22Rv1 (cell line): ENCODE data around the gene PRICKLE1.

ENCODE experiments used
- H3K27ac ChIP-seq: fragments of 450-650 bp; 2 replicates; pipeline ENCODE4 v1.5.1; 2017
- ZFX ChIP-seq: fragments of 450-650 bp; IDR thresholded peaks from 2 replicates; pipeline ENCODE4 v1.6.1; 2017; ENCODE audit warnings: antibody characterized with exemption, borderline replicate concordance
- TF ChIP-seq, protein P1 (sequence below): fragments of 450-650 bp; IDR thresholded peaks from 2 replicates; pipeline ENCODE4 v1.5.1; 2017; ENCODE audit warnings: mild to moderate bottlenecking

PRICKLE1 gene

DNA sequence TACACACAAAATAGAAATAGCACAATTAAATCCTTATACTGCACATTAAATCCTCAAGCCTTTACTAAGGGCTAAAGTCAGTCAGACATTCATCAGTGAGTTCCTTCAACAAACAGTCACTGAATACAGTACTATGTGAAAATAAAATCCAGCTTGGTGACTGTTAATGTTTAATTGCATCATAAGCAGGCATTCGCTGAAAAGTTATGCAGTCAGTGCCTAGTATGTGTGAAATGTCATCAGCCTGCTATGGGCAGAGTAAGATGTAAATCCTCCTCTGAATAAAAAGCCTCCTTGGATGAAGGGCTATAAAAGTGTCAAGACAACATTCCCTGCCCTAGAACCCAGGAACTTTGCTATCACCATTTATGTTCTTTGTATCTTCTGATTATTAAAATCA lies 116.4 kb downstream of the PRICKLE1 start:
- H3K27ac ChIP-seq = no peak overlapping the region
- TF ChIP-seq ZFX = no peak
- TF ChIP-seq, protein P1, sequence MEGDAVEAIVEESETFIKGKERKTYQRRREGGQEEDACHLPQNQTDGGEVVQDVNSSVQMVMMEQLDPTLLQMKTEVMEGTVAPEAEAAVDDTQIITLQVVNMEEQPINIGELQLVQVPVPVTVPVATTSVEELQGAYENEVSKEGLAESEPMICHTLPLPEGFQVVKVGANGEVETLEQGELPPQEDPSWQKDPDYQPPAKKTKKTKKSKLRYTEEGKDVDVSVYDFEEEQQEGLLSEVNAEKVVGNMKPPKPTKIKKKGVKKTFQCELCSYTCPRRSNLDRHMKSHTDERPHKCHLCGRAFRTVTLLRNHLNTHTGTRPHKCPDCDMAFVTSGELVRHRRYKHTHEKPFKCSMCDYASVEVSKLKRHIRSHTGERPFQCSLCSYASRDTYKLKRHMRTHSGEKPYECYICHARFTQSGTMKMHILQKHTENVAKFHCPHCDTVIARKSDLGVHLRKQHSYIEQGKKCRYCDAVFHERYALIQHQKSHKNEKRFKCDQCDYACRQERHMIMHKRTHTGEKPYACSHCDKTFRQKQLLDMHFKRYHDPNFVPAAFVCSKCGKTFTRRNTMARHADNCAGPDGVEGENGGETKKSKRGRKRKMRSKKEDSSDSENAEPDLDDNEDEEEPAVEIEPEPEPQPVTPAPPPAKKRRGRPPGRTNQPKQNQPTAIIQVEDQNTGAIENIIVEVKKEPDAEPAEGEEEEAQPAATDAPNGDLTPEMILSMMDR = no peak

DNA sequence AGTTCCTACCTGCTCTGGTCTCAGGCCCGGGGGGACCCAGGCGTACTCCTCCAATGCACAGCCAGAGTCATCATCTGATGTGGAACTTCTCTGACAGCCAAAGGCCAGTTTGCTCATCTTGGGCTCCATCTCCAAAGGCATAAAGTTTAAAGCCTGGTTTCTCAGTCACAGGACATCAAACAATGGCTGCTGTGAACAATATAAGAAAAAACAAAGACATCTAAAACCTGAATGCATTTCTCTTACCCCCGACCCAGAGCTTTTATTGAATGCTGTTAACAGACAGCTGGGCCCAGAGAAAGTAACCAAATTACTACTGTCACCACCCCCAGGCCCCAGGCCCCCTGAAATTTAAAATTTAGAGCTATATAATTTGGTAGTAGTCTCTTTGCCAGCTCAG lies 117.2 kb downstream of the PRICKLE1 start:
- TF ChIP-seq, protein P1 = no peak
- no peak for TF ChIP-seq ZFX
- H3K27ac ChIP-seq = no peak overlapping the region

DNA sequence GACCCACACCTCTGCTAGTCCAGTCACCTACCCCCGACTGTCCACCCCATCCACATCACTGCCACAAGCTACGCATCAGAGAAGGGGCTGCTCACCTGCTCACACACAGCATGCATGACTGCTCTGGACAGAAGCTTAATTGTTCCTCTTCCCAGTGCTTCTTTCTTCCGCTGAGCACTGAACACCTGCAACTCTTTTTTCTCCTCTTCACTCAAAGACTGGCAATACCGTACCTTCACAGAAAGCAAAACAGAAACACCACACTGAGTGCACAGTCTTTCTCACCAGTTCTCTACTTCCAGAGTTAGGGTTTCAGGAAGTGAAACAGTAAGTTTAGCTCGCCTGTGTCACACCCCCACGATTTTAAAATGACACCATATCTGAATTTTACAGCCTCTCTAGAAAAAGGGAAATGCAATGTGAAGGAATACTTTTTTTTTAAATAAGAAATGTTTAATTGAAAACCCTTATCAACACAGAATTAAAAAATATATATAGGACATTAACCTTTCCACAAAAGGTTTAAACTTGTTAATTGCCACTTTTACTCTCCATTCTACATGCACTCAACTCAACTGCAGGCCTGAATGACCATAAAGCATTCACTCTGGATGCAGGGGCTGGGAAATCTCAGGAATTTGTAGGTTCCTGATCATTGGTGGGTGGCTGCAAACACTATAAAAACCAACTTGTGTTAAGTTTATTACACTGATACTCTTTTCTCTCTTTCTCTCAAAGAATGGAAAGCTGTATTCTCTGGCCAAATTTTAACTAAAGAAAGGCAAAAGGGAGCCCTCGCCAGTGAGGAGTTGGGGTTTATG lies 120.0 kb downstream of the PRICKLE1 start:
- H3K27ac ChIP-seq = no peak overlapping the region
- TF ChIP-seq, protein P1 = no peak

DNA sequence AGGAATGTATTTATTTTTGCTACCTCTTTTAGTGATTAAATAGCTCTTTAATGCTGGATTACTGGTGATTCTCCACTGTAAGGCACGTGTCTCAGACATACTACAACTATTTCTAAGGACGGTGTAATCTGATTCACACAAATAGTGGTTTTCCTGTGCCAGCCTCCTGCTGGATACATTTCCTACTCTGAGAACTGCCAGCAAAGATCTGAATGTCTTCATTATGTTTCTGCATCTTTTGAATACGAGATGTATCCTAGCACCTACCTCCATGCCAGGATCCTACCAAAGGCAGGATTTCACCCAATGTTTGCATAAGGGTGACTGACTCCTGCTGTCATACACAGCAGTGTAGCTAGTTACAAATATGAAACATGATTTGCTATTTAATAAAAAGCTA lies 120.6 kb downstream of the PRICKLE1 start:
- no peak for TF ChIP-seq ZFX
- TF ChIP-seq, protein P1 = no peak
- H3K27ac ChIP-seq = no peak overlapping the region

DNA sequence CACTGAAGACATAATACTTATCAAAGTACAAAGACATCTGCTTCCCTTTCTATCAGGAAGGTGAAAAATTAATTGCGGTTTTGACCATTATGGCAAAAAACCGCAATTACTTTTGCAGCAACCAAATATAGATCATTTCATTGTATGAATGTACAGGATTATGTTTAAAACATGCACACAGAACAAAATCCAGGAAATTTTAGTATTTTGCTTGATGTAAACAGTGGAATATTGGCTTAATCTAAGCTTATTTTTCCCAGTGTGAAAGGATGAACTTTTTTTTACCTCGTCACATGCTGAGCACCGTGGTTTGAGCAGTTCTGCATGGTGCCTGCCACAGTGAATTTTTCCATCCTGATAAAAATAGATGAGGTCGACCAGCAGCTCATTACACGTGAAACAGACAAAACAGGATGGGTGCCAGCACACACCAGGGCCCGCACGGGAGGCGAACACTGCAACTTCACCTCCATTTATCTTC lies 121.2 kb downstream of the PRICKLE1 start:
- TF ChIP-seq, protein P1 = no peak
- TF ChIP-seq ZFX = no peak
- no peak overlapping the region for H3K27ac ChIP-seq

DNA sequence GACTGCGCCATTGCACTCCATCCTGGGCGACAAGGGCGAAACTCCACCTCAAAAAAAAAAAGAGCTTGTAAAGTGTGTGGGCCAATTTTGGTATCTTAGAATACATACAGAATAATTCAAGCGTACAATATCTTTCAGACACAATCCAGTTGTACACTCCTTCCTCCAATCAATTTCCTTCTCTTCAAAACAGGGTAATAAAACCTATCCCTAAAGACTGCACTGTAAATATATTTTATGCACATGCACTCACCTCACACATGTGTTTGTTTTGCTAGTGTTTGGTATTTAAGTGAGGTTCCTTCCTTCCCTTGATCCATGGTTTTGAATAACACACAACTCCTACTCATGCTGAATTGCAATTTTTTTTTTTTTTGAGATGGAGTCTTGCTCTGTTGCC lies 125.9 kb downstream of the PRICKLE1 start:
- no peak for TF ChIP-seq ZFX
- TF ChIP-seq, protein P1 = no peak
- H3K27ac ChIP-seq = no peak overlapping the region

DNA sequence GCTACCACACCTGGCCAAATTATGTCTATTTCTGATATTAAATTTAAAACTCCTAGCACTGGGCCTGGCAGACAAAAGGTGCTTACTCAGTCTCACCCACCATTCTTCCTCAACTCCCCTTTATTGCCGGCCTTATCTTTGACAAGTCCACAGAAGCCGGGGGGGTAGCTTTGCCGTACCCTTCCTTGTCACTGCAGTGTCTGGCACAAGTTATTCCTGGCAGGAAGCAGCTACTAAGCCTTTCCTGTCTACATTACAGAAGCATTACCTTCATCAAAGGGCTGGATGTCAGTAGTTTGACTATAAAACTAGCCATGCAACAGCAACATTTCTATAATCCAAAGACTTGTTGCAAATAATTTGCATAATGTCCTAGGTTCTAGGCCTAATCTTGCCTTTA lies 127.1 kb downstream of the PRICKLE1 start:
- no peak overlapping the region for H3K27ac ChIP-seq
- no peak for TF ChIP-seq ZFX
- TF ChIP-seq, protein P1 = no peak
